NCI-H774 (cell line): ENCODE data around the gene ENTPD8.
"Not testable (repeated sequence)": the region's sequence is repeated elsewhere in the genome, so short reads cannot be mapped to it uniquely, and the experiment has no call there.

Source experiments
- DNase-seq: peaks from one replicate; lab custom pipeline; 2025; lab: John Stamatoyannopoulos, UW

Gene ENTPD8

GRCh38 chr9:137393176-137394150, 47.7 kb downstream of the ENTPD8 start:
- DNase-seq: no peak

DNA sequence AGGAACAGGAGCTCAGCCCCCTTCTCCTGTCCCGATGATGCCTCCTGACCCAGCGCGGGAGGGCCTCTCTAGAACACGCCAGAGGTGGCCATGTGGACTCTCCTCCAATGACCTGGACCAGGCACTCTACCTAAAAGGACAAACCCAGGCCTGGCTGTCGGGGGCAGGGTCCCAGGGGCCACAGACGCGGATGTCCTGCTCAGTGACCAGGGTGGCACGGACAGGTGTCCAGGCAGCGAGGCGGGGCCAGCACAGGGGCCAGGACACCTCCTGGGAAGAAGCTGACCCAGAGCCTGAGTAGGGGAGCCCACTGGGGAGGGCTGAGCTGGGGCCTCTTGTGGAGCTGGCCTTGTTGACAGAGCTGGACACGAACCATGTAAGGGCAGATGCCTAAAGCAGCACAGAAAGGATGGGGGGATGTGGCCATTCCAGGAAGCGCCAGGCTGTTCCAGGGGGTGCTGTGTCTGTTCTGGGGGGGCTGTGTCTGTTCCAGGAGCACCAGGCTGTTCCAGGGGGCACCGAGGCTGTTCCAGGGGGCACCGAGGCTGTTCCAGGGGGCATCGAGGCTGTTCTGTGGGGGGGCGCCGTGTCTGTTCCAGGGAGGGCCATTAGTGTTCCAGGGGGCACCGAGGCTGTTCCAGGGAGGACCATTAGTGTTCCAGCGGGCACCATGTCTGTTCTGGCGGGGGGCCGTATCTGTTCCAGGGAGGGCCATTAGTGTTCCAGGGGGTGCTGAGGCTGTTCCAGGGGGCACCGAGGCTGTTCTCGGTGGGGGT, 48.7 kb downstream of the ENTPD8 start:
- DNase-seq: no peak

DNA sequence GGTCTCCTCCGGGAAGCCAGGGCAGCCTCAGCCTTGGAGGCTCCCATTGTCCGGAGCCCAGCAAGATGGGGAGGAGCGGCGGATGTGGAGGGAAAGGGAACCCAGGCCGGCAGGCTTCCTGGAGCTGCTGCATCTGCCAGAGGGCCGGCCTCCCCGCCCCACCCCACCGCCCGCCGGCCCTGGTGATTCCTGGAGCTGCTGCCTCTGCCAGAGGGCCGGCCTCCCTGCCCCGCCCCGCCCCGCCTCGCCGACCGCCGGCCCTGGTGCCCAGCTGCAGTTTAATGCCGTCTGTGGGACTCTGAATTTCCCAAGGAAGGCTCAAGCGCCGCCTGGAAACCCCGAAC, 49.8 kb downstream of the ENTPD8 start:
- no peak for DNase-seq

GRCh38 chr9:137390553-137391410, 50.4 kb downstream of the ENTPD8 start:
- no peak for DNase-seq

DNA sequence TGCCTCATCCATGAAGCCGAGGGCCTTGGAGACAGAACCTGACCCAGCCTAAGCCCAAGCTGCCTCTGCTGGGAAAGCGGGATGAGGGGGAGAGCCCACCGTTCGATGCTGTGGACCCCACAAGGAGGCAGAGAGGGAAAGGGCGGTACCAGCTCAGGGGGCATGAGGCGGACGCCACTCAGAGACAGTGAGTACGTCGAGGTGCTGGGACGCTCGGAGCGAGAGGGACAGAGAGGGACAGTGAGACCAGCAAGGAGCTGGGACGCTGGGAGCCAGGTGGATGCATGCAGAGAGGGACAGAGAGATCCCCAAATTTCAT, 51.8 kb downstream of the ENTPD8 start:
- no peak for DNase-seq

DNA sequence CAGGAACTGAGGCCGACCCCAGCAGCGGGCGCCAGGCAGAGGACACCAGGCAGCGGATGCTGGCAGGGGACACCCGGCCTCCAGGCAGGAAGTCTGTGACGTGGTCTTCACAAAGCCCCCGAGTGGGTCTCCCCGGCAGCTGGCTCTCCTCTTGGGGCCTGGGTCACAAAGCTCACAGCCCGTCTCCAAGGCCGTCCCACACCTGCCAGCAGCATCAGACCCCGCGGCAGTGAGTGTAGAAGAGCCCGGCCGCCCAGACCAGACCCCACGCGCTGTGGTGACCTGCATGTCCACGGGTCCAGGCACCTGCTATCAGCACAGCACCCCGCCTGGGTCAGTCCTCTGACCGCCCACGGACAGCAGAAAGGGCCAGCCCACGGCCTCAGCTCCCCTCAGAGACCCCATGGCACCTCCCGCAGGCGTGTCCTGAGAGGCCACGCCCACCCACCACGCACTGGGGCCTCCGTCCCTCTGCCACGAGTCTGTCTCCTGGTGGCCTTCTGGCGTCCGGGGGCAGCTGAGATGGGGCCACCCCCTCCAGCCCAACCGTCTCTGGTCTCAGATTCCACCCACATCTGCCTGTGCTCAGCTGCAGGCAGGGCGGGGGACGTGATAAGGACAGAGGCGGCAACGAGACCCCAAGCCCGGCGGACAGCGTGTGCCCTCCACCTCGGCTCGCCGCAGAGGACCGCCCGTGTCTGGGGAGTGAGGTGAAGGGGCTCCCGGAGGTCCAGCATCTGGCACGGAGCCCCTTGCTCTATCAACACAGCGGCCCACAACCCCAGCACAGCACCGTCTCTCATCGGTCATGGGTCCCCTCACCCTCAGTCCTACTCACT, 52.3 kb downstream of the ENTPD8 start:
- DNase-seq: no peak

DNA sequence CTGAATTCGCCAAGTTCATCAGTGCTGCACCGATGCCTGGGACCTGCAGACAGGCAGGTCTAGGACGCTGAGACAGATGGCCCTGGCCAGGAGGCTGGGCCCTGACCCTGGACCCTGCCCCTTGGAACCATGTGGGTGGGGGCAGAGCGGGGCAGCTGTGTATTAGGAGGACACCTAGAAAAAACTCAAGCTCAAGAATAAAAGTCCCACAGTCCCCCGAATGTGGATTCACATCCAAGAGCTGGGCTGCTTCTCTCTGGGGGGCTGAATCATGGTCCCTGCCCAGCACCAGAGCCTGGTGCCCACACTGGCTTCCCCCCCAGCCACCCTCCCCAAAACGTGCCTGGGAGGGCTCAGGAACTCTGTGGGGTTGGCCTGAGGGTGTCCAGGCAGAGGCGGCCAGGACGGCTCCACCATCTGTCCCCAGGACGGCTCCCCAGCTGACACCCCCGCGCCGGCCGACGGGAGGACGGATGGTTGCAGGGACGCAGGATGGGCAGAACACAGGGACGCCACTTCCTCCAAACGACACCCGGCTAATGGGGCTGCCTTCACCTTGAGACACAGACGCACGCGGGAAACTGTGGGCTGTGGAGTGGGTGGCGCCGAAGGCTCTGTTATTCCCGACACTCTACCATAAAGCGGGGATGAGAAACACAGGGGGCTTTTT, 53.1 kb downstream of the ENTPD8 start:
- no peak for DNase-seq

- DNase-seq: no peak
Measured at GRCh38 chr9:137387114-137387890, 53.9 kb downstream of the ENTPD8 start.

GRCh38 chr9:137386507-137387113, 54.5 kb downstream of the ENTPD8 start:
- not testable (repeated sequence) for DNase-seq

GRCh38 chr9:137385061-137385655, 56.0 kb downstream of the ENTPD8 start:
- no peak for DNase-seq
